ENCODE data around the gene TXNDC2.
"Not testable (repeated sequence)": the region's sequence is repeated elsewhere in the genome, so short reads cannot be mapped to it uniquely, and the experiment has no call there.

Gene TXNDC2

GRCh38 chr18:9884532-9885140 lies 1.1 kb upstream of the TXNDC2 start:
- no peak for DNase-seq (ENCODE audit: low read depth in 2 of 2)

DNA sequence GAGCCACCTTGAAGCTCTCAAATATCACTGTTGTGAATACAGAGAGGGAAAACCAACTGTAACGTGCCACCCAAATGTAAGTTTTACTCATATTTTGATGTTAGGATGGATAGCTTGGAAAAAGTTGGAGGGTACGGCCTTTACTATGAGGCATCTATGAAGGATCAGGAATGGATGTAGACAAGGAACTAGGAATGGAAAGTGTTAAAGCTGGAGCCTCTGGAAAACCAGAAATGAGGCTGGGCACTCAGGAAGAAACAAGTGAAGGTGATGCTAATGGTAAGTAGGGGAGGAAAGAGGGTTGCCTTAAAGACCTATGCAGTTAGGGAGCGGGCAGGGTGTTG lies 204 bp downstream of the TXNDC2 start:
- DNase-seq (ENCODE audit: low read depth in 2 of 2), result no peak

- no peak for DNase-seq (ENCODE audit: low read depth in 2 of 2)
Observed at GRCh38 chr18:9887992-9888391, 2.2 kb downstream of the TXNDC2 start.

GRCh38 chr18:9890196-9890595 lies 4.4 kb downstream of the TXNDC2 start:
- no peak for DNase-seq (ENCODE audit: low read depth in 2 of 2)

DNA sequence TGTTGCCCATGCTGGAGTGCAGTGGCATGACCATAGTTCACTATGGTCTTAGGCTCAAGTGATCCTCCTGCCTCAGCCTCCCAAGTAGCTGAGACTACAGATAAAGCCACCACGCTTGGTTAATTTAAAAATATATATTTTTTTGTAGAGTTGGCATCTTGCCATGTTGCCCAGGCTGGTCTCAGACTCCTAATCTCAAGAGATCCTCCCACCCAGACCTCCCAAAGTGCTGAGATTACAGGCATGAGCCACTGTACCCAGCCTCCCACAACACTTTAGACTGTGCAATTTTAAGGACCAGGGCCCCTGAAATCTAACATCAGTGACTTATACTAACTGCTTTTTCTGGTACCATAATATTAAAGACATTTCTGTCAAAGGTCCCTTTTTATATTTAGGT lies 5.2 kb downstream of the TXNDC2 start:
- DNase-seq (ENCODE audit: low read depth in 2 of 2), result no peak

GRCh38 chr18:9891515-9891914 lies 5.7 kb downstream of the TXNDC2 start:
- DNase-seq (ENCODE audit: low read depth in 2 of 2), result not testable (repeated sequence)

DNA sequence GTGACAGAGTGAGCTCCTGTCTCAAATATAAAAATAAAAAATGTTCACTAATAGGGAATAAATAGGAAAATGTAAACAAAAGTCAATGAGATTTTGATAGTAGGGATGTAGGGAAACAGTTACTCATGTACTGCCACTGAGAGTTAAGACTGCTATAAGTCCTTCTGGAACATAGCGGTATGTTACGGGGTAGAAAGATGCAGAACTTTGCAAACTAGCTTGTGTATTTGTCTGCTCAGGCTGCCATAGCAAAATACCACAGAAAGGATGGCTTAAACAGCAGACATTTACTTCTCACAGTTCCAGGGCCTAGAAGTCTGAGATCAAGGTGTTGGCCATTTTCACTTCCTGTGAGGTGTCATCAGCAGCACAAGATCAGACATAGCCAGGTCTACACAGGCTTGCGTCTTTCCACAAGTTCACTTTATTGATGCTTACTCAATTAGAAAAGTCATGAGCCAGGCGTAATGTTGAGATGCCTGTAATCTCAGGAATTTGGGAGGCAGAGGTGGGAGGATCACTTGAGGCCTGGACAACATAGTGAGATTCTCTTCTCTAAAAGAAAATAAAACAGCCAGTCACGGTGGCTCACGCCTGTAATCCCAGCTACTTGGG lies 8.8 kb downstream of the TXNDC2 start:
- no peak for DNase-seq (ENCODE audit: low read depth in 2 of 2)

DNA sequence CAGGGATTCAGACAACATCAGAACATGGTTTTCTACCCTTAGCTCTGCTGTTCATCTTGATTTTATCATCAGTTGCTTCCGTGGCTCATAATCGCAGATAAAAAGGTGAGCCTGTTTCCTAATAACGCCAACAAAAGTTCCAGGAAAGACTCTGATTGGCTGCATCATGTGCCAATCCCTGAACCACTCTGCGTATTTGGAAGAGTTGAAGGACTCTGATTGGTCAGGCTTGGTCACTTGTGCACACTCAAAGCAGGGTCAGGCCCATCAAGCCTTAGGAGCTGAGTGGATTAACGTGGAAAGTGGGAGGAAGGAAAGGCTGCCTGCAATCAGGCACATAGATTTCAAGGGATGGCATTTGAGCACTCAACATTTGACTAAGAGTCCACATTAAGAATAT lies 11.4 kb downstream of the TXNDC2 start:
- no peak for DNase-seq (ENCODE audit: low read depth in 2 of 2)

DNA sequence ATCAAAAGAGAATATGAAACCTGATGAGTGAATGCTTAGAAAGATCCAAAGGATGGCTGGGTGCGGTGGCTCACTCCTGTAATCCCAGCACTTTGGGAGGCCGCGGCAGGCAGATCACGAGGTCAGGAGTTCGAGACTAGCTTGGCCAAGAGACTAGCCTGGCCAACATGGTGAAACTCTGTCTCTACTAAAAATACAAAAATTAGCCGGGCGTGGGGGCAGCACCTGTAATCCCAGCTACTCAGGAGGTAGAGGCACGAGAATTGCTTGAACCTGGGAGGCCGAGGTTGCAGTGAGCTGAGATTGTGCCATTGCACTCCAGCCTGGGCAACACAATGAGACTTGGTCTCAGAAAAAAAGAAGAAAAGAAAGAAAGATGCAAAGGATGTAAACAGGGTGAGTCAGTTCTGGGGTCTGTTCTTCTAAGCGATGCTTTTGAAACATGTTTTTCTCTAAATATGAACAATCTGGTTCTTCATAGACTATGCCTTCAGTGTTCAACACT lies 12.1 kb downstream of the TXNDC2 start:
- not testable (repeated sequence) for DNase-seq (ENCODE audit: low read depth in 2 of 2)

DNA sequence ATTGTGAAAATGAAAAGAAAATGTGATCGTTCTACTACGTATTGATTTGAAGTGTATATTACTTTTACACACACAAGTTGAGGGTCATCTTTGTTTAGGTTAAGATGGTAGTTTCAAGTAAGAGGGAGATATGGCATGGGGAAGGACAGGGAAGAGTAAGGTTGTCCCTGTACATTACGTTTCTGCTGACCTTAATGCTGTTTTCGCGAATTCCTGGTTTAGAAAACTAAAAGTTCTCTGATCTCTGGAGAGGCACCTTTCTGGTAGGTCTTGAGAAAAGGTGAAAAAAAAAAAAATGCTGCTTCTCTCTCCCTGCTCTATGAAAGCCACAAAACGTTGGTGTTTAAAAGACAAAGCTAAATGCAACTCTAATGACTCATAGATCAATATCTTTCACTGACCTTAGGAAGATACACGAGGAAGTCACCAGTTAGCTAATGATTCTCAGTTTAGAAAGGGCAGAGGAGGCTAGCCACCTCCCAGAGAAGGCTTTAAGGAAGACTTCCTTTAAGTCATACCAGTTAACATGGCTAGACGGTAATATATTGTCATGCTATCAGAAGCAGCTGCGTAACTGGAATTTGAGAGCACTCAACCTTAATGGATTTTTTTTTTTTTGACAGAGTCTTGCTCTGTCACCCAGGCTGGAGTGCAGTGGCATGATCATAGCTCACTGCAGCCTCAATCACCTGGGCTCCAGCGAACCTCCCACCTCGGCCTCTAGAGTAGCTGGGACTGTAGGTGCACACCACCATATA lies 13.2 kb downstream of the TXNDC2 start:
- no peak for DNase-seq (ENCODE audit: low read depth in 2 of 2)

- DNase-seq (ENCODE audit: low read depth in 2 of 2), result not testable (repeated sequence)
Observed at GRCh38 chr18:9899550-9899930, 13.8 kb downstream of the TXNDC2 start.

DNA sequence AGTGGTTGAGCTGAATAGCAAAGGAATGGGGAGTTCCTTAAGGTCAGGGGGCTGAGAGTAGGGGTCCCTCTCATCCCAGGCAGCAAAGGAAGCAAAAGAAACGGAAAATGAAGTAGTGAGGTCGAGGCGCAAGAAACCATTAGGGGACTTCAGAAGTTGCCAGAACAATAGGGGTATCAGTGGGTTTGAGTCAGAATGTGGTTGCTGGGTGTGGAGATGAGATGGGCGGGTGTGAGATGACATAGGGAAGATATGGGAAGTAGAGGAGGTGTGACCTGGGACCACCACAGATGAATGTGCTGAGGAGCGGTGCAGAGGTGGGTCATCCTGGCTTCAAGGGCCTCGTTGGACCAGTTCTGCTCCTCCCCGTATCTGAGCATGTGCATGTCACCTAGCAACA lies 14.9 kb downstream of the TXNDC2 start:
- DNase-seq (ENCODE audit: low read depth in 2 of 2), result no peak

DNA sequence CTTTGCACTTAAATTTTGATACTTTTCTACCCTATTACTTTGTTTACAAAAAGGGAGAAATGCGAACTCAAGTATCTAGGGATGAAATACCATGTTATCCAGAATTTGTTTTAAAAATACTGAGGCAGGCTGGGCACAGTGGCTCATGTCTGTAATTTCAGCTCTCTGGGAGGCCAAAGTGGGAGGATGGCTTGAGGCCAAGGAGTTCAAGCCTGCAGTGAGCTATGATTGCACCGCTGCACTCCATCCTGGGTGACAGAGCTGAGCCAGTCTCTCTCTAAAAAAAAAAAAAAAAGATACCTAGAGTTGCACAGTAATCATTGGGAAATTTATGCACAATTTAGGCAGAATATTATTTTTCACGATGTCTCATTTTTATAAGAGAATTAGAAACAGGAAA lies 15.6 kb downstream of the TXNDC2 start:
- DNase-seq (ENCODE audit: low read depth in 2 of 2), result no peak

DNA sequence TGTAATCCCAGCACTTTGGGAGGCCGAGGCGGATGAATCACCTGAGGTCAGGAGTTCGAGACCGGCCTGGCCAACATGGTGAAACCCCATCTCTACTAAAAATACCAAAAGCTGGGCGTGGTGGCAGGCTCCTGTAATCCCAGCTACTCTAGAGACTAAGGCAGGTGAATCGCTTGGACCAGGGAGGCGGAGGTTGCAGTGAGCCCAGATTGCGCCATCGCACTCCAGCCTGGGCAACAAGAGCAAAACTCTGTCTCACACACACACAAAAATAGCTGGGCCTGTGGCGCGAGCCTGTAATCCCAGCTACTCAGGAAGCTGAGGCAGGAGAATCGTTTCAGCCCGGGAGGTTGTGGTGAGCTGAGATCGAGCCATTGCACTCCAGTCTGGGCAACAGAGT lies 16.5 kb downstream of the TXNDC2 start:
- DNase-seq (ENCODE audit: low read depth in 2 of 2), result not testable (repeated sequence)

- DNase-seq (ENCODE audit: low read depth in 2 of 2), result no peak
Observed at GRCh38 chr18:9902832-9903231, 17.1 kb downstream of the TXNDC2 start.

GRCh38 chr18:9905401-9905922 lies 19.7 kb downstream of the TXNDC2 start:
- DNase-seq (ENCODE audit: low read depth in 2 of 2), result no peak

DNA sequence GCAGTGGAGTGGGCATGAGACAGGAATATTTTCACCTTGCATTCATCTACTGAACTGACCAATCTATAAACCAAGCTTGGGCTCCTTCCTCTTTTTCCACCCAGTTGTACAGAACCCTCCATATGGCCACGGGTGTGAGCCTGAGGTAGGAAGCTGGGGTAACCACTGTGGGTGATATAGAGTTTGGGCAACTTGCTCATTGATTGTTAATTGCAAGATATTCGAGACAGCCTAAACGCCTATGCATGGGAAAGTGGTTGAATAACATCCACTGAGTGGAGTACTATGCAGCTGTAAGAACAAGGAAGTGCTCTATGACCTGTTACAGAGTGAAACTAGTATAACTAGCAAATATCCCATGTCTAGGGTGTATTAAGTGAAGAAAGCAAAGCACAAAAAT lies 20.7 kb downstream of the TXNDC2 start:
- no peak for DNase-seq (ENCODE audit: low read depth in 2 of 2)

GRCh38 chr18:9907867-9908266 lies 22.1 kb downstream of the TXNDC2 start:
- no peak for DNase-seq (ENCODE audit: low read depth in 2 of 2)

DNA sequence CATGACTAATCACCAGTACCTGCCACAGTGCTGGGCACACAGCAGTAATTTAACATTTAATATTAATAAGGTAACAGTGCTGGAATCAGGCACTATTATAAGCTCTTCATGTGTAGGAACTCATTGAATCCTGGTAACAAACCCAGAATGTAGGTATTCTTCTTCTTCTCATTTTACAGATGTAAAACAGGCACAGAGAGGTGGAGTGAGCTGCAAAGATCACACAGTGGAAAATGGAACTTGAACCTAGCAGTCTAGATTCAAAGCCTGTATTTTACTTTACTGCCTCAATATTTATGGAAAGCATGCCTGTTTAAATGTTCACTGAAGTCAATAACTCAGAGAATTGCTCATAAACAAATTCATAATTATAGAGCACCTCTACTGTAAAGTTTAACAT lies 24.3 kb downstream of the TXNDC2 start:
- no peak for DNase-seq (ENCODE audit: low read depth in 2 of 2)

DNA sequence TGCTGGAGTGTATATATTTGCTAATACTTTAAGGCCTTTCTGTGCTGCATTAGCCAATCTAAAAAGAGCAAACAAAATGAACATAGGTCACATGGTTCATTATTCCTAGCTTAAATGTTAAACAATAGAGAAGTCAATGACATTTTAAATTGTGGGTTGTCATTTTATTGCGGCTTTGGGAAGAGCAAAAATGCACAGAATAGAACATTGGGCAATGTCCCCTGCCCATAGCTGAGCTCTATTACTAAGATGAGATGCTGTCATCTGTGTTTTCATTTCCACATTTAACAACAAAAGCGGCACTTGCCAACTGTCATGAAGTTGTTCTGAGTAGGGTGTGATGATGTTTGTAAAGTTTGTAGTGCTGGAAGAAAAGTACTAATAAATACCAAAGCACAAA lies 24.9 kb downstream of the TXNDC2 start:
- DNase-seq (ENCODE audit: low read depth in 2 of 2), result no peak

DNA sequence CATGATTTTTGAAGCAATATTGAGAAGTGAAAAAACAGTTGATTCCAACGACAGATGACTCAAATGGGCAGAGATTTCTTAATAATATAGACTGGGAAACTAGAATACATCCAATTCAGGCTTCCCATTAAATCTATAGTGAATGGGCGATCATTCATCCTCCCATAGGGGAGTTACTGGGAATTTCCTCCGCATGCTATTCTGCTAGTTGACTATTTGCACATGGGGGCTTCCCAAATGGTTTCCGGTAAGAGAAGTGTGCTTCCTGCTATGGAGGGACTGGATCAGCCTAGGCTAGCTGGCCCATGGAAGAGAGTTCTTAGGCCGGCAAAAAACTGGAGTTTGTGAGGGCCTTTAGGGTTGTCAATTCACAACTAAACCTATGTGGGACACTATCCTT lies 25.5 kb downstream of the TXNDC2 start:
- DNase-seq (ENCODE audit: low read depth in 2 of 2), result no peak

- DNase-seq (ENCODE audit: low read depth in 2 of 2), result not testable (repeated sequence)
Observed at GRCh38 chr18:9912285-9912684, 26.5 kb downstream of the TXNDC2 start.

GRCh38 chr18:9913151-9913525 lies 27.4 kb downstream of the TXNDC2 start:
- DNase-seq (ENCODE audit: low read depth in 2 of 2), result no peak

All from fibroblast of skin of left biceps (primary cell).